Liver (tissue), 3 donors: Measurements from ENCODE around the gene NECTIN1.

Experiments
- ATF3 ChIP-seq: IDR thresholded peaks from 2 replicates; pipeline ENCODE4 v1.6.1; 2016; ENCODE audit warnings: antibody characterized with exemption
- CTCF ChIP-seq: fragments of 150-350 bp; IDR thresholded peaks from 2 replicates; pipeline ENCODE4 v1.5.1; 2017; ENCODE audit warnings: improper control_type of control experiment, low read depth, low read length; ENCODE audit not compliant: missing input control
- MAX ChIP-seq: IDR thresholded peaks from 2 replicates; pipeline ENCODE4 v1.6.1; 2016; ENCODE audit warnings: antibody characterized with exemption
- REST ChIP-seq: IDR thresholded peaks from 2 replicates; pipeline ENCODE4 v1.6.1; 2016; ENCODE audit warnings: antibody characterized with exemption, mild to moderate bottlenecking
- SP1 ChIP-seq: IDR thresholded peaks from 2 replicates; pipeline ENCODE4 v1.6.1; 2018; ENCODE audit warnings: antibody characterized with exemption, mild to moderate bottlenecking
- TAF1 ChIP-seq: conservative IDR thresholded peaks from 2 replicates; pipeline ENCODE4 v1.6.1; 2016; ENCODE audit warnings: antibody characterized with exemption, mild to moderate bottlenecking
- YY1 ChIP-seq: IDR thresholded peaks from 2 replicates; pipeline ENCODE4 v1.6.1; 2016; ENCODE audit warnings: antibody characterized with exemption, mild to moderate bottlenecking
- donor health status: healthy.
- donor health status: healthy.

DNA sequence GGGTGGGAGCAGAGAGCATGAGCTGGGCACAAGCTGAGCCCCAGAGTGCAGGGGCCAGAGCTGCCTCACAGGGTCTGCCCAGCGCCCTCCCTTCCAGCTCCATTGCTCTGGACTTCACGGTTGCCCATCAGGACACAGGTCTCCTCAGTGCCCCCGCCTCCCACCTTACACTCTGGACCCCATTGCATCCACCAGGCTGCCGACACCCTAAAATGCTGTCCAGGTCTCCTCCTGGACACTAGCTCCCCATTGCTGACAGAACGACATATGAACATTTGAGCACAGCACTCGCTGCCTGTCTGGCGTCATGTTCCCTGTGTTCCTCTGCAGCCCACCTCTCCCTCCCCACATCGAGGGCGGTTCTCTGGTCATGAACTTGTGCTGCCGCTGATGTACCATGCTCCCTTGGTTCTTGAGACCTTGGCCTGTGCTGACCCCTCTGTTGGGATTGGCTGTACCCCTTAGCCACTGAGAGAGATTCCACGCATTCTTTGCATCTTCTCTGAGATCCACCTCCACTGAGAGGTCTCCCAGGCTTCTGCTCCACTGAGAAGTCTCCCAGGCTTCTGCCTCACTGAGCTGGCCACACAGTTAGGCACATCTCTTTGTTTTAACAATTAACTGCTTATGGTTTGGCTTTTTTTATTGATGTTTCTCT, 34.2 kb upstream of the NECTIN1 start:
- TF ChIP-seq CTCF (no peak), MAX (no peak), SP1 (no peak), TAF1 (no peak), ATF3 (no peak), REST (no peak), YY1 (no peak)
